Motor neuron (in vitro differentiated cells): Measurements from ENCODE around the gene SUGCT. TPM values are rescaled to one million over a fixed set of nuclear protein-coding genes. Genes with fewer than 3 reads are reported as not detected.
A peak's percentile ranks its signal among the peaks of the same experiment; 100 is the strongest.
"Not testable (repeated sequence)": the region's sequence is repeated elsewhere in the genome, so short reads cannot be mapped to it uniquely, and the experiment has no call there.

Source experiments
- ATAC-seq, 8 experiments: fragments of 200-7000 bp; cut with Tn5 transposase; replicated peaks in 6 of 8; 2 replicates each; pipeline ENCODE4 v1.8.0; 2021; ENCODE audit warnings: mild to moderate bottlenecking in 8 of 8, moderate library complexity in 8 of 8
- H3K27ac ChIP-seq, 2 donors: fragments of 250-450 bp; sonication (Bioruptor Pico); 2 replicates each; pipeline ENCODE4 v1.9.0; 2021; ENCODE audit warnings: antibody characterized with exemption in 2 of 2, mild to moderate bottlenecking in 2 of 2, moderate library complexity in 1 of 2
- H3K4me1 ChIP-seq, 2 donors: fragments of 250-450 bp; sonication (Bioruptor Pico); replicated peaks in 1 of 2; 2 replicates each; pipeline ENCODE4 v1.6.1; 2021; ENCODE audit warnings: antibody characterized with exemption in 2 of 2, mild to moderate bottlenecking in 2 of 2, moderate library complexity in 1 of 2
- H3K4me3 ChIP-seq, 5 donors: fragments of 250-450 bp; sonication (Bioruptor Pico); 2 replicates each; pipeline ENCODE4 v1.9.0; 2021; ENCODE audit warnings: antibody characterized with exemption in 5 of 5, mild to moderate bottlenecking in 5 of 5, moderate library complexity in 4 of 5
- WGBS, 10 experiments: fragments of 450-650 bp; shearing (Covaris generic); methylation state at CpG; one replicate each; pipeline ENCODE4 v1.0.0; 2022; 5-methylcytosine and 5-hydroxymethylcytosine counted together
- in situ Hi-C, 9 experiments: fragments of 400-800 bp; cut with MboI; loops; one replicate each; pipeline ENCODE4 v1.15.0; 2021; ENCODE audit warnings: low sequenced_read_pairs in 9 of 9, low pct_unique_long_range_greater_than_20kb in 2 of 9; ENCODE audit not compliant: unreplicated experiment in 9 of 9
- total RNA-seq, 8 experiments: library from RNA; unstranded; fragments of 300-600 nt; gene quantifications; 2 replicates each; pipeline versions ENCODE4 v1.2.3 to v1.2.4, GENCODE V29; 2022

The SUGCT gene
- total RNA-seq, 8 experiments from 2014 or later: 2.3 to 26.1 (median 4.2) TPM

- ATAC-seq: no peak
- no peak overlapping the region for H3K27ac ChIP-seq
- in situ Hi-C loops: loop anchor here in 4 of 9 experiments (25.0 kb wide), 2 partner anchors 1468 to 1493 kb away; partner anchors contain the start of gene INHBA (in 2 of the 4)
- WGBS, 10 experiments: 67 to 100% (median 85%) methylated on average over 1 to 4 of the region's 4 CpGs
- H3K4me3 ChIP-seq: no peak overlapping the region
- H3K4me1 ChIP-seq: no peaks in the 10 kb centered on the region
Observed at GRCh38 chr7:40244226-40244625, 109.4 kb downstream of the SUGCT start.

- in situ Hi-C loops: loop anchor here in 4 of 9 experiments (25.0 kb wide), 2 partner anchors 1464 to 1489 kb away; partner anchors contain the start of gene INHBA (in 2 of the 4)
Observed at GRCh38 chr7:40248681-40249080, 113.9 kb downstream of the SUGCT start.

GRCh38 chr7:40253444-40253843, 118.6 kb downstream of the SUGCT start:
- ATAC-seq, H3K4me3 ChIP-seq, H3K27ac ChIP-seq, H3K4me1 ChIP-seq, in situ Hi-C loops: not testable (repeated sequence)
- WGBS, 10 experiments: 76 to 100% (median 94%) methylated on average over 1 to 11 of the region's 11 CpGs; no CpG with 5 or more reads in 1 of the 10 experiments

More at GRCh38 chr7:40248681-40249080, 113.9 kb downstream of the SUGCT start:
- ATAC-seq: no peak
- H3K4me1 ChIP-seq: no peaks in the 10 kb centered on the region
- WGBS, 10 experiments: 40 to 100% (median 78%) methylated on average over 2 to 8 of the region's 8 CpGs; no CpG with 5 or more reads in 4 of the 10 experiments
- no peak overlapping the region for H3K27ac ChIP-seq
- no peak overlapping the region for H3K4me3 ChIP-seq

GRCh38 chr7:40263752-40264390, 129.1 kb downstream of the SUGCT start:
- Histone ChIP-seq H3K4me3 (no peak overlapping the region), H3K27ac (no peak overlapping the region), H3K4me1 (no peaks in the 10 kb centered on the region)
- ATAC-seq: no peak
- in situ Hi-C loops: no loop called here
- 28 to 83% (median 40%) methylated on average over 1 to 3 of the region's 3 CpGs; no CpG with 5 or more reads in 1 of the 10 experiments for WGBS, 10 experiments

- no peak overlapping the region for H3K27ac ChIP-seq
- no peak overlapping the region for H3K4me3 ChIP-seq
- in situ Hi-C loops: no loop called here
- no peaks in the 10 kb centered on the region for H3K4me1 ChIP-seq
- no peak for ATAC-seq
- WGBS, 10 experiments: 60 to 100% (median 89%) methylated on average over 1 of the region's 1 CpG; no CpG with 5 or more reads in 4 of the 10 experiments
Observed at GRCh38 chr7:40267583-40267982, 132.8 kb downstream of the SUGCT start.

- WGBS, 10 experiments: 89 to 100% (median 100%) methylated on average over 1 to 4 of the region's 5 CpGs; no CpG with 5 or more reads in 3 of the 10 experiments
- H3K4me1 ChIP-seq, H3K4me3 ChIP-seq, H3K27ac ChIP-seq, in situ Hi-C loops, ATAC-seq: not testable (repeated sequence)
Observed at GRCh38 chr7:40268810-40269209, 134.0 kb downstream of the SUGCT start.

GRCh38 chr7:40276061-40276460, 141.3 kb downstream of the SUGCT start:
- no peak for ATAC-seq
- in situ Hi-C loops: no loop called here
- 62 to 96% (median 73%) methylated on average over 2 of the region's 2 CpGs; no CpG with 5 or more reads in 2 of the 10 experiments for WGBS, 10 experiments
- H3K4me3 ChIP-seq: no peak overlapping the region
- H3K4me1 ChIP-seq: no peaks in the 10 kb centered on the region
- no peak overlapping the region for H3K27ac ChIP-seq

- WGBS, 10 experiments: 0 to 67% (median 50%) methylated on average over 1 to 2 of the region's 2 CpGs
- Histone ChIP-seq H3K4me3 (no peak overlapping the region), H3K27ac (no peak overlapping the region), H3K4me1 (no peaks in the 10 kb centered on the region)
- no peak for ATAC-seq
- in situ Hi-C loops: no loop called here
Observed at GRCh38 chr7:40279991-40280390, 145.2 kb downstream of the SUGCT start.

- Histone ChIP-seq H3K4me3 (no peak overlapping the region), H3K4me1 (no peaks in the 10 kb centered on the region), H3K27ac (no peak overlapping the region)
- ATAC-seq: no peak
- in situ Hi-C loops: no loop called here
- WGBS, 10 experiments: 25 to 86% (median 67%) methylated on average over 1 to 2 of the region's 2 CpGs; no CpG with 5 or more reads in 1 of the 10 experiments
Observed at GRCh38 chr7:40282858-40283257, 148.1 kb downstream of the SUGCT start.

- Histone ChIP-seq H3K4me3 (no peak overlapping the region), H3K4me1 (no peaks in the 10 kb centered on the region), H3K27ac (no peak overlapping the region)
- peak in 2 of 8 experiments; percentile 22 to 36 for ATAC-seq
- in situ Hi-C loops: no loop called here
- WGBS, 10 experiments: 0 to 100% (median 80%) methylated on average over 1 to 6 of the region's 6 CpGs; no CpG with 5 or more reads in 1 of the 10 experiments
Observed at GRCh38 chr7:40283391-40283790, 148.6 kb downstream of the SUGCT start.

- 29 to 80% (median 68%) methylated on average over 2 of the region's 2 CpGs; no CpG with 5 or more reads in 2 of the 10 experiments for WGBS, 10 experiments
- H3K4me1 ChIP-seq: no peaks in the 10 kb centered on the region
- H3K4me3 ChIP-seq: no peak overlapping the region
- no peak for ATAC-seq
- no peak overlapping the region for H3K27ac ChIP-seq
- in situ Hi-C loops: no loop called here
Observed at GRCh38 chr7:40288827-40289226, 154.0 kb downstream of the SUGCT start.

- H3K4me1 ChIP-seq: no peaks in the 10 kb centered on the region
- no peak overlapping the region for H3K27ac ChIP-seq
- WGBS, 10 experiments: 0 to 100% (median 53%) methylated on average over 1 of the region's 1 CpG; no CpG with 5 or more reads in 2 of the 10 experiments
- ATAC-seq: peak in 2 of 8 experiments; percentile 26 to 51
- in situ Hi-C loops: no loop called here
- H3K4me3 ChIP-seq: no peak overlapping the region
Observed at GRCh38 chr7:40297741-40298311, 163.0 kb downstream of the SUGCT start.

GRCh38 chr7:40298421-40298820, 163.6 kb downstream of the SUGCT start:
- WGBS, 10 experiments: 31 to 100% (median 80%) methylated on average over 1 to 2 of the region's 2 CpGs
- in situ Hi-C loops: no loop called here
- ATAC-seq: no peak
- Histone ChIP-seq H3K4me3 (no peak overlapping the region), H3K27ac (no peak overlapping the region), H3K4me1 (no peaks in the 10 kb centered on the region)
